ENCODE data around the gene FRYL.

FRYL gene

DNA sequence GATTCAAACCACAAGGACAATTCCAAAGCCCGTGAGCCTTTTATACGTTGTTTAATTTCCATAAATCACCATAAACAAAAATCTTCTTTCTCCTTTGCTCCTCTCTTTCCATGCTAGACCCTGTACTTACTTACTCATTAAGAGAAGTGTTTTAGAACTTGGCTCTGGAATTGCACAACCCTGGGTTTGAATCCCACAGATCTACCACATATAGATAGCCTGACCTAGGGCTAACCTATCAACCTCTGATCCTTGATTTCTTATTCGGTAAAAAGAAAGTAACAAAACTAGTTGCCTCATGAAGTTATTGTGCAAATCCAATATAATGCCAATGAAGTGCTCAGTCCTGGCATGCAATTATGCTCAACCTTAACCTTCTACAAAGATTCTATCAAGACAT, 221.3 kb downstream of the FRYL start:
- peaks cover 11% of the 10 kb centered on the region for H3K36me3 ChIP-seq (ENCODE audit: control insufficient read depth, insufficient read depth, low read length)
- no peak for TF ChIP-seq CTCF (IDR thresholded peaks at IDR 0.05; ENCODE audit: insufficient read depth, low read length, poor library complexity, severe bottlenecking)
- no peak overlapping the region for H3K4me3 ChIP-seq (replicated peaks; ENCODE audit: low read depth, low read length)
- no peaks in the 10 kb centered on the region for H3K27me3 ChIP-seq (replicated peaks; ENCODE audit: control insufficient read depth, insufficient read depth, low read length)
- DNase-seq (ENCODE audit: extremely low read depth, insufficient read length) = no peak

DNA sequence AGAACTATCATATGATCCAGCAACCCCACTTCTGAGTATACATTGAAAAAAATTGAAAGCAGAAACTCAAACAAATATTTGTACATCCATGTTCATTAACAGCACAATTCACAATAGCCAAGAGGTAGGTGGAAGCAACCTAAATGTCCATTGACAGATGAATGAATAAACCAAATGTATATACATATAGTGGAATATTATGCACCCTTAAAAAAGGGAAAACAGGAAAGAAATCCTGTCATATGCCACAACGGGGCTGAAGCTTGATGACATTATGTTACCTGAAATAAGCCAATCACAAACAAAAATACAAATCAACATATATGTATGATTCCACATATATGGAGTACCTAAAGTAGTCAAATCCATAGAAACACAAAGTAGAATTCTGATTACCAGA, 222.1 kb downstream of the FRYL start:
- H3K27me3 ChIP-seq (replicated peaks; ENCODE audit: control insufficient read depth, insufficient read depth, low read length) = no peaks in the 10 kb centered on the region
- no peak for DNase-seq (ENCODE audit: extremely low read depth, insufficient read length)
- TF ChIP-seq CTCF (IDR thresholded peaks at IDR 0.05; ENCODE audit: insufficient read depth, low read length, poor library complexity, severe bottlenecking) = no peak
- H3K36me3 ChIP-seq (ENCODE audit: control insufficient read depth, insufficient read depth, low read length) = peaks cover 12% of the 10 kb centered on the region
- H3K4me3 ChIP-seq (replicated peaks; ENCODE audit: low read depth, low read length) = no peak overlapping the region

DNA sequence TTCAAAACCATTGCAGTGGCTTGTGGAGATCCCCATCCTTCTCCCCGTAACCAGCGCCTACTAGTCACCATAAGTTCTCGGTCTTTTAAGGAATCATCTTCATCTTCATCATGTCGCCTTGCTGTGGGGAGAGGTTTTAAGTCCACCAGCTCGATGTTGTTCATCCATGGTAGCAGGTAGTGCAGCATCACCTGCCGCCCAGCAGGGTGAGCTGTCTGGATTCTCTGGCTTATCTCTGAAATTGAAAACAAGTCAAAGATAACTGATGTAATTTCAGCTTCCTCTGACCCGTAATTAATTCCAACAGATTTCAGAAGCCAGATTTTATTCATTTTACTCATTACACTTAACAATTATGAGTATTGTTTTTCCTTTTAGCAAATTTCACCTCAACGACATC, 222.6 kb downstream of the FRYL start:
- DNase-seq (ENCODE audit: extremely low read depth, insufficient read length) = no peak
- Histone ChIP-seq H3K4me3 (replicated peaks; ENCODE audit: low read depth, low read length) (no peak overlapping the region), H3K27me3 (replicated peaks; ENCODE audit: control insufficient read depth, insufficient read depth, low read length) (no peaks in the 10 kb centered on the region), H3K36me3 (ENCODE audit: control insufficient read depth, insufficient read depth, low read length) (peaks cover 12% of the 10 kb centered on the region)
- peak; percentile 25 for TF ChIP-seq CTCF (IDR thresholded peaks at IDR 0.05; ENCODE audit: insufficient read depth, low read length, poor library complexity, severe bottlenecking)

- H3K4me3 ChIP-seq (replicated peaks; ENCODE audit: low read depth, low read length) = no peak overlapping the region
- peaks cover 12% of the 10 kb centered on the region for H3K36me3 ChIP-seq (ENCODE audit: control insufficient read depth, insufficient read depth, low read length)
- no peaks in the 10 kb centered on the region for H3K27me3 ChIP-seq (replicated peaks; ENCODE audit: control insufficient read depth, insufficient read depth, low read length)
- TF ChIP-seq CTCF (IDR thresholded peaks at IDR 0.05; ENCODE audit: insufficient read depth, low read length, poor library complexity, severe bottlenecking) = no peak
- DNase-seq (ENCODE audit: extremely low read depth, insufficient read length) = no peak
Measured at GRCh38 chr4:48556268-48556667, 223.8 kb downstream of the FRYL start.

- Histone ChIP-seq H3K4me3 (replicated peaks; ENCODE audit: low read depth, low read length) (no peak overlapping the region), H3K36me3 (ENCODE audit: control insufficient read depth, insufficient read depth, low read length) (peaks cover 9% of the 10 kb centered on the region), H3K27me3 (replicated peaks; ENCODE audit: control insufficient read depth, insufficient read depth, low read length) (no peaks in the 10 kb centered on the region)
- DNase-seq (ENCODE audit: extremely low read depth, insufficient read length) = no peak
- no peak for TF ChIP-seq CTCF (IDR thresholded peaks at IDR 0.05; ENCODE audit: insufficient read depth, low read length, poor library complexity, severe bottlenecking)
Measured at GRCh38 chr4:48554606-48555005, 225.5 kb downstream of the FRYL start.

DNA sequence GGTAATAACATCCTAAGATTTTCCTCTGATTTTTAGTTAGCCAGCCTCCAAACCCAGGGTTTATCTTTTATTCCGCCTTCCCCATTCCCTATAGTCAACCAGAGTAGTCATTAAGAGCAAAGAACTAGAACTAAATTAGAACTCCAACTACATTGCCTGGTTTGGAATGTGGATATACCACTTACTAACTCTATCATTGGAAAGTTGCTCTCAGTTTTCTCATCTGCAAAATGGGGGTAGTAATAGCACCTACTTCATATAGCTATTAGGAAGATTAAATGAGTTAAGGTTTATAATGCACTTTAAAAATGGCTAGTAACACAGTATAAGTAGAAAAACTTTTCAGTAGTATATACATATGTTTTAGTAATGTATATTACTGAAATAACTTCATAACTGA, 226.4 kb downstream of the FRYL start:
- no peak for DNase-seq (ENCODE audit: extremely low read depth, insufficient read length)
- Histone ChIP-seq H3K36me3 (ENCODE audit: control insufficient read depth, insufficient read depth, low read length) (peaks cover 11% of the 10 kb centered on the region), H3K4me3 (replicated peaks; ENCODE audit: low read depth, low read length) (no peak overlapping the region), H3K27me3 (replicated peaks; ENCODE audit: control insufficient read depth, insufficient read depth, low read length) (no peaks in the 10 kb centered on the region)
- TF ChIP-seq CTCF (IDR thresholded peaks at IDR 0.05; ENCODE audit: insufficient read depth, low read length, poor library complexity, severe bottlenecking) = no peak

Data from GM06990 (cell line).